Measurements from ENCODE around the gene SUN3. TPM values are rescaled to one million over a fixed set of nuclear protein-coding genes. Genes with fewer than 3 reads are reported as not detected.
A peak's percentile ranks its signal among the peaks of the same experiment; 100 is the strongest.

SUN3 gene
- 1.1 and 8.6 TPM in 2 replicates for total RNA-seq (2014; rRNA removed; shearing (Covaris generic))

GRCh38 chr7:48028938-48029337 lies at the start of gene SUN3:
TSS of gene SUN3 (minus strand) at chr7:48029107. CDS start at chr7:48028938, 169 bp downstream.
- DNase-seq (ENCODE audit: low spot score) = no peak

DNA sequence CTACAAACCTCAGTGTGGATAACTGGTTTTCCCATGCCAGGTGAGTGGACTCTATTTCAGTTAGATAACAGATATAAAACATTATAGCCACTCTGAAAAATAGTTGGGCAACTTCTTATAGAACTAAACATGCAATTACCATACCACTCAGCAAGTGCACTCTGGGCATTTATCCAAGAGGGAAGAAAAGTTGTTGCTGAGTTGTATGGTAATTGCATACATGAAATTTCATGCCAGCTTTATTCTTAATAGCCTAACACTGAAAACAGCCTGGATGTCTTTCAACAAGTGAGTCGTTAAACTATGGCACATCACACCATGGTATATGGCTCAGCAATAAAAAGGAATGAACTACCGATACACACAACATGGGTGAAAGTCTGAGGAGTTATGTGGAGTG lies 49.6 kb upstream of the SUN3 start:
- no peak for DNase-seq (ENCODE audit: low spot score)

DNA sequence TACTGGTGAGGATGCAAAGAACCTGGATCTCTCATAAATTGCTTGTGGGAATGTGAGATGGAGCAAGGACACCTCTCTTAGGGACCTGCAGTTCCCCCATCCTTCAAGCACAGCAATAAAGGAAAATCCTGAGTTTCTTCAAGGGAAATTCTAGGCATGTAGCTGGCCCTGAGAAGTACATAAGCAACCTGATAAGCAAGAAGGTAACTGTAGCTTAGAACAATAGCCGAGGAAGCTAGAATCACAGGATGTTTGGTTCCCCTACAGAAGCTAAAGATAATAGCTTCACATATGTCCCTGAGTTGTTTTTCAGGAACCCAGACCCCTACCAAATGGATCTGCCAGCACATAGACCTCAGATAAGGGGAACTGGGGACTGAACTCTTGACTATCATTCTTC lies 48.5 kb upstream of the SUN3 start:
- no peak for DNase-seq (ENCODE audit: low spot score)

GRCh38 chr7:48074204-48074654 lies 45.3 kb upstream of the SUN3 start:
- DNase-seq (ENCODE audit: low spot score) = no peak

GRCh38 chr7:48067475-48067874 lies 38.6 kb upstream of the SUN3 start:
- no peak for DNase-seq (ENCODE audit: low spot score)

DNA sequence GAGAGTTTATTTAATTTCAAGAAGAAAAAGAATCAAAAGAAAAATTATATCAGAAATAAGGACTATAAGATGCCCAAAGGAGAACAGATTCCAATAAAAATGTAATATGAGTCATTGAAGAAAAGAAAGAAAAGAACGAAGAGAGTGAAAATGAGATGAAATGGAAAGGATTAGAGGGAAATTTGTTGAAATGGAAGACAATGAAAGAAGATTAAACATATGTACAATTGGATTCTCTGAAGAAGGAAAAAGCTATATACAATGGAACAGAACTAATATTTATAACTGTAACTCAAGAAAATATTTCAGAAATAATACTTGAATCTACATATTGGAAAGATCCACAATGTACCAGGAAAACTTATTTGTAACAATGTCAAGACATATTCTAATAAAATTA lies 35.1 kb upstream of the SUN3 start:
- DNase-seq (ENCODE audit: low spot score) = no peak

GRCh38 chr7:48059706-48060105 lies 30.8 kb upstream of the SUN3 start:
- DNase-seq (ENCODE audit: low spot score) = no peak

GRCh38 chr7:48058990-48059389 lies 30.1 kb upstream of the SUN3 start:
- DNase-seq (ENCODE audit: low spot score) = no peak

DNA sequence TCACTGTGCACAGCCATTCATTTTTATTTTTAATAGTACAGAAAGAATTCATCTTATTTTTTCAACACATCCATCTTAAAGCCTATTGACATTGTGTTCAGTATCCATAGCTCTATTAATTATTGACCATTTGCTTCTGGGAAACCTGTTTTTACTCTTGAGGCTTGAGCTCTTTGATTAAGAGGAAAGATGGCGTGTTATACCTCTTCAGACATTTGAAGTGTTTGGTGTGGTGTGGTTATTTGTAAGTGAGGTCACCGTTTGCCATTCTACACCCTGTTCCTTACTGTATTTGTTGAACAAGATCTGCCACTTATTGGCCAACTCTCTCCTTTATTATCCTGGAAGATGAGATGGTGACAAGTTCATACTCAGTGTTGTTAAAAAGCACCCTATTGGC lies 24.8 kb upstream of the SUN3 start:
- DNase-seq (ENCODE audit: low spot score) = no peak

GRCh38 chr7:48052748-48053147 lies 23.8 kb upstream of the SUN3 start:
- peak; percentile 82 for DNase-seq (ENCODE audit: low spot score)

- no peak for DNase-seq (ENCODE audit: low spot score)
Observed at GRCh38 chr7:48049850-48050249, 20.9 kb upstream of the SUN3 start.

DNA sequence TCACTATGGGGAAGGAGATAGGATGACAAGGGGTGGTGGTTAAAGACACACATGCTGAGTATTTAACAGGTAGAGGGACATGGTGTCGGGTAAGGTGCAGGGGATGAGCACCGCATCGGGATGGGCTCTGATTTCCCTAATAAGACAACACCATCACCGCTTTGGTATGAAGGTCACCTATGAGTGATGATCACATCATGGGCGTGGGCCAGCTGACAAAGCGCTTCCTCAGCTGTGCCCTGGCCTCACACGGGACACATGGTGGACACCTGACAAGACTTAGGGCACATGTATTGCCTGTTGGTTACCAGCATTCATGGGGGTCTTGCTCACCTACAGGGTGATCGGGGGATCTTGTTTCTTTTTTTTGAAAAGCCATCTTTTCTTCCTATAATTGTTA lies 19.2 kb upstream of the SUN3 start:
- no peak for DNase-seq (ENCODE audit: low spot score)

DNA sequence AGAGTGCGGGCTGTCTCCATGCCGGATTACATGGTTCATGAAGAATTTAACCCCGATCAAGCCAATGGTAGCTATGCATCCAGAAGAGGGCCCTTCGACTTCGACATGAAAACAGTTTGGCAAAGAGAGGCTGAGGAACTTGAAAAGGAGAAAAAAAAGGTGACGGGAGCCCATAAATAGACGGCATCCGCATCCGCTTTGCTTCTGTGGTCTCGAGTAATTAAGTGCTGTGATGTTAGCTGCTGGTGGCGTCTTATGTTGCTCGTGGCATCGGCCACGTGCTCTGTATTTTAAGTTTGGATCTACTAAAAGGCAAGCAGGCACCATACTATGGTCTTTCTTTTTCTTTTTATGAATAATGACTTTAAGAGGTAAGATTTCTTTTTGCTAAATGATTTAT lies 17.6 kb upstream of the SUN3 start:
- DNase-seq (ENCODE audit: low spot score) = no peak

GRCh38 chr7:48045195-48045765 lies 16.4 kb upstream of the SUN3 start:
- no peak for DNase-seq (ENCODE audit: low spot score)

- DNase-seq (ENCODE audit: low spot score) = no peak
Observed at GRCh38 chr7:48042636-48043035, 13.7 kb upstream of the SUN3 start.

GRCh38 chr7:48042216-48042615 lies 13.3 kb upstream of the SUN3 start:
- no peak for DNase-seq (ENCODE audit: low spot score)

- DNase-seq (ENCODE audit: low spot score) = peak; percentile 46
Observed at GRCh38 chr7:48041653-48041970, 12.7 kb upstream of the SUN3 start.

- peak; percentile 52 for DNase-seq (ENCODE audit: low spot score)
Observed at GRCh38 chr7:48040944-48041652, 12.2 kb upstream of the SUN3 start.

DNA sequence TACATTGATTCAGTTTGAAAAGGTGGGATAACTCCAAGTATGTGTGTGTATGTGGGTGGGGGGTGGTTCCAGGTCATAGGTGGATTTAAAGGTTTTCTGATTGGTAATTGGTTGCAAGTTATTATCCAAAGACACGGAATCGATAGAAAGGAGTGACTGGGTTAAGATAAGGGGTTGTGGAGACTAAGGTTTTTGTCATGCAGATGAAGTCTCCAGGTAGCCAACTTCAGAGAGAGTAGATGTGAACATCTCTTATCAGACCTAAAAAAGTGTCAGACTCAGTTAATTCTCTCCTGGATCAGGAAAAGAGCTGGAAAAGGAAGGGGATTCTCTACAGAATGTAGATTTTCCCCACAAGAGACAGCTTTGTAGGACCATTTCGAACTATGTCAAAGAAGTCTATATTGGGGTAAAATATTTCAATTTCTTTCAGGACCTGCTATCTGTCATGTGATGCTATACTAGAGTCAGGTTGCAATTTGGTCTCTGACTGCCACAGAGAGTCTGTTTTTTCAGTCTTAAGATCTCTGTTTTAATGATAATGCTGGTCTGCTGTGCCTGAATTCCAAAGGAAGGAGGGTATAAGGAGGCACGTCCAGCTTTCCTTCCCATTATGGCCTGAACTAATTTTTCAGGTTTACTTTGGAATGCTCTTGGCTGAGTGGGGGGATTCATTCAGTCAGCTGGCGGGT lies 10.1 kb upstream of the SUN3 start:
- no peak for DNase-seq (ENCODE audit: low spot score)

- no peak for DNase-seq (ENCODE audit: low spot score)
Observed at GRCh38 chr7:48035967-48036478, 7.1 kb upstream of the SUN3 start.

GRCh38 chr7:48035301-48035966 lies 6.5 kb upstream of the SUN3 start, which contains the start of gene C7orf57:
TSS of gene C7orf57 (plus strand) at chr7:48035543. CDS start at chr7:48036309, 766 bp downstream.
- peak; percentile 94 for DNase-seq (ENCODE audit: low spot score)

DNA sequence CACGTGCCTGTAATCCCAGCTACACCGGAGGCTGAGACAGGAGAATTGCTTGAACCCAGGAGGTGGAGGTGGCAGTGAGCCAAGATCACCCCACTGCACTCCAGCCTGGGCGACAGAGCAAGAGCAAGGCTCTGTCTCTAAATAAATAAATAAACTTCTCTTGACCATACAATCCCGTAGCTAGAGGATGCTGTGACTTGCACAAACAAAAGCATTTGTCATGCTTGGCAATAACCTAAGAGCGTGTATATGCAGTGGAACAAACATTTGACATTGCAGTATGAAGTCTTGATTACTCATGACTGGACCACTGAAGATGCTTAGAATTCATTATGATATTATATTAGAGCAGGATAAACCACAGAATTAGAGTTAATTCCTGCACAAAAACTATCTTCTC lies 5.0 kb upstream of the SUN3 start:
- peak; percentile 54 for DNase-seq (ENCODE audit: low spot score)

Measured in H4 (cell line).